Naive thymus-derived CD8-positive, alpha-beta T cell (primary cell): Measurements from ENCODE around the gene WNT3A. TPM values are rescaled to one million over a fixed set of nuclear protein-coding genes. Genes with fewer than 3 reads are reported as not detected.
A peak's percentile ranks its signal among the peaks of the same experiment; 100 is the strongest.

Experiments
- ATAC-seq, 2 donors: fragments of 150-1000 bp; cut with Tn5 transposase in 1 of 2; sonication (Bioruptor Pico), chemical (Tn5 transposase) in 1 of 2; 1 replicate in 1 of 2; 2 replicates in 1 of 2; pipeline ENCODE4 v1.10.0; 2021; ENCODE audit warnings: mild to moderate bottlenecking in 2 of 2, moderate library complexity in 2 of 2
- POLR2A ChIA-PET: fragments of 350-600 bp; sonication (Branson Sonifier 250); formaldehyde crosslinking; loops from one replicate; lab custom pipeline; 2021; ENCODE audit warnings: antibody characterized with exemption; lab: Charles Lee
- DNase-seq, 10 donors: peaks; one replicate each; pipeline versions ENCODE4 v3.0.0 to v3.0.0-alpha.2; 2020 to 2022
- H3K27ac Mint-ChIP-seq, 10 donors: one replicate each; pipeline ENCODE4 v1.8.0; 2020 to 2022; ENCODE audit warnings: mild to moderate bottlenecking in 10 of 10, mixed read lengths in 10 of 10, moderate library complexity in 4 of 10, inconsistent platforms in 1 of 10
- H3K27me3 Mint-ChIP-seq, 5 donors: one replicate each; pipeline ENCODE4 v1.8.0; 2021 to 2022; ENCODE audit warnings: mixed read lengths in 5 of 5
- H3K36me3 Mint-ChIP-seq, 3 donors: one replicate each; pipeline ENCODE4 v1.8.0; 2020 to 2022; ENCODE audit warnings: mixed read lengths in 3 of 3, mild to moderate bottlenecking in 2 of 3, inconsistent platforms in 1 of 3
- H3K4me1 Mint-ChIP-seq, 4 donors: one replicate each; pipeline ENCODE4 v1.8.0; 2021 to 2022; ENCODE audit warnings: mixed read lengths in 4 of 4
- H3K4me3 Mint-ChIP-seq, 10 donors: one replicate each; pipeline ENCODE4 v1.8.0; 2020 to 2022; ENCODE audit warnings: mild to moderate bottlenecking in 10 of 10, mixed read lengths in 10 of 10, moderate library complexity in 6 of 10, inconsistent platforms in 1 of 10
- H3K9me3 Mint-ChIP-seq, 9 donors: one replicate each; pipeline ENCODE4 v1.8.0; 2020 to 2022; ENCODE audit warnings: mixed read lengths in 9 of 9, mild to moderate bottlenecking in 3 of 9, inconsistent platforms in 1 of 9, moderate library complexity in 1 of 9
- polyA plus RNA-seq, 3 donors: library from polyadenylated mRNA; unstranded; fragments of 300-500 nt; fragmentation: Illumina TruSeq; gene quantifications; one replicate each; pipeline ENCODE4 v1.2.3, GENCODE V29; 2021
- total RNA-seq, 8 experiments: library from RNA in 2 of 8; stranded (reverse) in 2 of 8; gene quantifications; one replicate each; pipeline ENCODE4 v1.2.3 and lab custom pipeline; 2021 to 2026

Gene WNT3A
- total and polyA plus RNA-seq, 5 experiments from 2014 or later, result not detected

DNA sequence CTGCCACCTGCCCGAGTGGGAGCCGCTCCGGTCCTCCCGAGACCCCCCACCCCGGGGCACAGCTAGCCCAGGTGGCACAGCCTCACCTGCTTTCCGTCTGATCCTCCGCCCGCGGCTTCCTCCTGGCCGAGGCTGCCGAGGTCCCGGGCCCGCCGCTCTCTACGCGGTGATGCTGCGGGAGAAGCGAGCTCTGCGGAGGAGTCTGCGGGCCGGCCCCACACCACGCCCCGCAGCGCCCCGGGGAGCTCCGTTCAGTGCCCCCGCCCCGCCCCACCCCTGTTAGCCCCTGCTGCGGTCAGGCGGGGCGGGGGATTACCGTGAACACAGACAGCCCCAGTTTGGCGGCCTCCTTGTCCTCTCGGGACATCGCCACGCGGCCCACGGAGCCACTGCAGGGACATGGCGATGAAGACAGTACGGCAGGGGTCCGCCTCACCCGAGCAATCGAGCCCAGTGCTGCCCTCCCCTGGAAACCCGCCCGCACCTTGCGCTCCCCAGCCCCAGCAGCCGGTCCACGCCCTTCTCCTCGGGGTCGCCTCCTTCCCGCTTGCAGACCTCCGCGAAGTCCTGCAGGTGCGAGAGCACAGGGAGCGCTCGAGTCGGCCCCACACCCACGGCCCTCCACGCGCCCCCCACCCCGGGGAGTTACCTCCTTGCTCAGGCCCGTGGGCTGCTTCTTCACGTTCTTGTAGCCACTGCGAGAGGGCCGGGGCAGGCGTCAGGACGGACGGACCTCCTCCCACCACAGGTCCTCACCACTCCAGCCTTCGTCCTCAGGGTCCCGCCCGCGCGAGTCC is 95.4 kb downstream of the WNT3A start:
- Mint-ChIP-seq H3K4me1 (peaks cover 10 to 34% (median 32%) of the 10 kb centered on the region in 4 donors), H3K36me3 (peaks cover 0 to 43% (median 0%) of the 10 kb centered on the region in 3 donors), H3K27ac (peak overlapping the region in 9 of 10 donors; percentile 25 to 95 (median 88)), H3K4me3 (peak overlapping the region; percentile 65 to 98 (median 80)), H3K27me3 (peaks cover 0 to 1% (median 0%) of the 10 kb centered on the region in 5 donors), H3K9me3 (no peaks in the 10 kb centered on the region)
- ATAC-seq (peak; percentile 55 to 61), DNase-seq (peak; percentile 45 to 79 (median 60))
- POLR2A ChIA-PET, result interaction anchor here (0.5 to 0.7 kb wide), 2 partner anchors 16 to 305 kb away, joined by 3 to 4 read pairs; partner anchors contain the start of gene TRIM11

DNA sequence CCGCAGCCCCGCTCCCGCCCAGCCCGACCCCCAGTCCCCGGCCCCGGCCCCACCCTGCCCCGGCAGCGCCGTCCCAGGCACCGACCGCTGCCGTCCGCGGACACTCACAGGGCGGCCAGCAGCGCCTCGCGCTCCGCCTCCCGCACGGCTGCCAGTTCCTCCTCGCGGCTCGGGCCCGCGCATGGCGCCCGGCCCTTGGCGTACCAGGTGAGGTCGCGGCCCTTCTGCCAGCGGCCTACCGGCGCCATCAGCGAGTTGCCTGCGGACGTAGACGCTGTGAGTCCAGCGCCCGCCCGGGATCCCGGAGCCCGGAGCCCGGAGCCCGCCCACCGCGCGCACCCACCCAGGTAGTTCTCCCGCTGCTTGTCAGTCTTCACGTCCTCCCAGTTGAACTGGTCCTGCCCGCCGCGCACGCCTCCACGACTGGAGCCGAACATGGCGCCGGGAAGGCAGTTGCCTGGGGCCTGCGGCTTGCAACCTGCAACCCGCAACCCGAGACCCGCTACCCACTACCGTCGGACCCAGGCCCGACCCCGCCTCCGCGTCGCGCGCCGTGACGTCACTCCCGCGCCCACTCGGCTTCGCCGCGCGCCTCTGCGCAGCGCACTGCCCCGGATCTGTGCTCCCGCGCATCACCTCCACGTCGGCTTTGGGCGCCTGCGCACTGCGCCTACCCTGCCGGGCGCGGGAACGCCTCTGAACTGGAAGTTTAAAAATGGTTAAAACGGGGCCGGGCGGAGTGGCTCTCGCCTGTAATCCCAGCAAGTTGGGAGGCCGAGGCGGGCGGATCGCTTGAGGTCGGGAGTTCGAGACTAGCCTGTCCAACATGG is 96.2 kb downstream of the WNT3A start, which contains the start of gene C1orf35:
C1orf35 (minus strand) TSS at position 535 of the 830 bp plus-strand sequence; CDS start at position 437, 98 bp downstream.
- H3K27ac Mint-ChIP-seq, result peak within 1 kb of the TSS; percentile 88 to 98 (median 95)
- ATAC-seq (peak; percentile 80 to 81), DNase-seq (peak; percentile 89 to 96 (median 94))
- H3K27me3 Mint-ChIP-seq, result peaks cover 0 to 1% (median 0%) of the 10 kb centered on the region in 5 donors
- POLR2A ChIA-PET, result interaction anchor here (0.8 to 1.1 kb wide), 2 partner anchors 20 to 62 kb away, joined by 4 to 7 read pairs; partner anchors contain the start of genes ARF1 and IBA57
- H3K4me3 Mint-ChIP-seq, result peak within 1 kb of the TSS; percentile 91 to 98 (median 92)
- H3K9me3 Mint-ChIP-seq, result no peaks in the 10 kb centered on the region
- H3K4me1 Mint-ChIP-seq, result peaks cover 10 to 35% (median 33%) of the 10 kb centered on the region in 4 donors
- H3K36me3 Mint-ChIP-seq, result peaks cover 0 to 39% (median 0%) of the 10 kb centered on the region in 3 donors

DNA sequence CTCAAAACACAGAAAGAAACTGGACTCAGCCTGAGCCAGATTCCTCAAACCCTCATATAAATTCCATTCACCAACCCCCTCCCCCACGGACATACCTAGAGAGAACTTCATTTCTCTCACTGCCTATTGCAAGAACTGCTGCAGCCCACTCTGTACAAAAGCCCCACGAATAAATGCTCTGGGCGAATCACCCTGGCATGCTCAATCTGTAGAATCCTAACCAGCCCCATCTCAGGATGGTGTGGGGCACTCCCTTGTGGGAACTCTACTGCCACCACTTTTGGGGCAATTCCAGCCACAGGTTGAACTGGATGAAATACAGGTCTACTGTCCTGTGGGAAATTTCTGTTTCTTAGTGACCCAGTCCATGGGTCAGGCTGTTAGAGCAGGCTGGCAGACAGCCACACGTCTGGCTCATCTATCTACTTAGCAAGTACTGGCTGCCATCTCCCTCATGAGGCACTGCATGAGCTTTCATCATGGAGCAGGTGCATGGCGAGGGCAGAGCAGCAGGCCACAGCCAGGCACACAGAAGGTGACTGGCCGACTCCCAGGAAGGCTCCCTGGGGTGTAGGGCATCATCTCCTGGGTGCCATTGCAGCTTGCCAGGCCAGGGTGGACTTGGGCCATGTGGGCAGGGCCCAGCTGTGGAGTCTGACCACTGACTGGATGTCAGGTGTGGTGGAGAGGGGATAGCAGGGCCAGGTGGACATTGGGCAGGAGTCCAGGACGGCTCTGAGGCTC is 97.9 kb downstream of the WNT3A start:
- Mint-ChIP-seq H3K4me3 (peak overlapping the region; percentile 46 to 98 (median 86)), H3K36me3 (peaks cover 0 to 24% (median 0%) of the 10 kb centered on the region in 3 donors), H3K4me1 (peaks cover 14 to 45% (median 42%) of the 10 kb centered on the region in 4 donors), H3K9me3 (no peaks in the 10 kb centered on the region), H3K27ac (peak overlapping the region in 8 of 10 donors; percentile 59 to 98 (median 83)), H3K27me3 (peaks cover 0 to 1% (median 0%) of the 10 kb centered on the region in 5 donors)
- DNase-seq, result no peak
- POLR2A ChIA-PET, result interaction anchor here (1.0 to 2.6 kb wide), 3 partner anchors 16 to 61 kb away, joined by 3 to 11 read pairs (median 7); partner anchors contain the start of genes ARF1 and IBA57
- ATAC-seq, result no peak

DNA sequence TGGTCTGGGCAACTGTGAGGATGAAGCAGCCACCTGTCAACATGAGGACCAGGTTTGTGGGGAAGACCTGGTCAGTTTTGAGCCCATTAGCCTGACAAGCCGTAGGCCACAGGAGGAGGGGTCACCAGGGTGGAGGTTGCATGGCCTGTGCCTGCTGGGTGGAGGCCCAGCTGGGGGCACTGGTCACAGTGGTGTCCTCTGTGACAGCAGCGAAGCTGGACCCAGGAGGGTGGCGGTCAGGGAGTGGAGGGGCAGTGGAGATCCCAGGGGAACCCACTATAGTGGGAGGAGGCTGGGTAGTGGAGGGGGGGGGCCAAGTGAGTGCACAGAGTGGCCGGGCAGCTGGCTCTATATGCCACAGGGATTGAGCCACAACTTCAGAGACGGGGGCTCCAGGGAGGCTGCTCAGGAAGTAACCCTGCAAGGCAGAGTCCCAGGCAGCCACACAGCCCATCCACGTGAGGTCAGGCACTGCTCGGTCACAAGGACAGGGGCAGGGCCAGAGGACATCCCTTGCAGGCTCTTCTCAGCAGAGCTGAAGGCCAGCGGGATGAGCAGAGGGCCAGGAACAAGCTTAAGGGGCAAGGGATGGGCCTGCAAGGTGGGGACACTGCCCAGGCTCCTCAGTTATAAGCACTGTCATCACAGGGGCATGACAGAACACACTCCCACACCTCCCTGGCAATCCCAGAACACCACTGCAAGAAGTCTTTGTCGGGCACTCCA is 98.6 kb downstream of the WNT3A start:
- POLR2A ChIA-PET, result interaction anchor here (1.0 to 2.6 kb wide), 3 partner anchors 17 to 60 kb away, joined by 3 to 11 read pairs (median 4); partner anchors contain the start of genes ARF1 and IBA57
- peak overlapping the region in 4 of 10 donors; percentile 15 to 59 (median 28) for H3K27ac Mint-ChIP-seq
- peaks cover 0 to 1% (median 0%) of the 10 kb centered on the region in 5 donors for H3K27me3 Mint-ChIP-seq
- H3K4me1 Mint-ChIP-seq, result peaks cover 17 to 51% (median 49%) of the 10 kb centered on the region in 4 donors
- no peaks in the 10 kb centered on the region for H3K9me3 Mint-ChIP-seq
- no peak for ATAC-seq
- DNase-seq, result no peak
- H3K36me3 Mint-ChIP-seq, result peaks cover 0 to 20% (median 0%) of the 10 kb centered on the region in 3 donors
- H3K4me3 Mint-ChIP-seq, result peak overlapping the region in 4 of 10 donors; percentile 20 to 32 (median 27)

DNA sequence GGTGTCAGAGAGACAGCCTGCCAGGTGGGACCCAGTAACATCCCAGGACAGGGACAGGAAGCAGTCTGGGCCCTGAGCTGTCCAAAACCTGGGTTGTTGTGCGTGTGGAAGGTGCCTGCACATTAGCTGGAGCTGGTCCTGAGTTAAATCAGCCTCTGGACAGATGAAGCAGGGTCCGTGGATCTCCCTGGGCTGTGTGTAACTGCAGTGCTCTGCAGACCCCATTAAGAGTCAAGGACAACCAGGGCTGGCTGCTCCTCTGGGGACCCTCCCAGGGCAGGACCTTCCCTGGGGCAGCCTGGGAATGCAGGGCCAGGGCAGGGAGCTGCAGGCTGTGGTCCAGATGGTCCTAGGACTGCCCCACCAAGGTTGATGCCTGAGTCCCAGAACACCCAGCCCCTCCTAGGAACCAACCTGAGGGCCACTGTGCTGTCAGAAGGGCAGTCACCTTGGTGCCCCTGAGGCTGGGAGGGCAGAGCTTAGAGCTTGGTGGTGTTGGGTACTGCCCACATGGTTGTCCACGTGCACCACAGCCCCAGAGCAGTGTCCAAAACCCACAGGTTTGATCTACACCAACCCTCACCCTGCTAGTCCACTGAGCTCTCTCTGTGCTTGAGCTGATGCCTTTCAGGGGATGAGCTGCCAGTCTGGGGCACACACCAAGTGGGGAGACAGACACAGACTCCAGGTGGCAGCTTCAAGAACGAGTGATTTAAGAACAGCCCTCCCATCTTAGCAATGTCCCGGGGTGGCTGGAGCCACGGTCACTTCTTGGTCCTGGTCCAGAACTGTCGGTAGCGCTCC is 99.4 kb downstream of the WNT3A start:
- Mint-ChIP-seq H3K9me3 (no peaks in the 10 kb centered on the region), H3K4me3 (peak overlapping the region in 7 of 10 donors; percentile 0 to 43 (median 11))

DNA sequence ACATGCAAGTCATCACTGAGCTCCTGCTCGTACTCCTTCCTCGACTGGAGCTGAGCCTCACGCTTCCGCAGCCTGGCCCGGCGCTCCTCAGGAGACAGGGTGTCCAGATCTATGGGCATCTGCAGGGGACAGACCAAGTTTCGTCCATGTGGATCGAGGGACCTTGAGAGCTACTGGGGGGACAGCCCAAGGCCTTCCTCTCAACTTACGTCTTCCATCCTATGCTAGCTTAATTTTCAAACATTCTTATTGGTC is 99.9 kb downstream of the WNT3A start:
- peak overlapping the region in 7 of 10 donors; percentile 0 to 94 (median 22) for H3K4me3 Mint-ChIP-seq
- POLR2A ChIA-PET, result interaction anchor here (0.6 to 2.6 kb wide), 8 partner anchors 15 to 300 kb away, joined by 3 to 11 read pairs (median 4); partner anchors contain the start of genes ARF1, GUK1, IBA57 and TRIM11
- H3K27me3 Mint-ChIP-seq, result peaks cover 0 to 1% (median 0%) of the 10 kb centered on the region in 5 donors
- H3K27ac Mint-ChIP-seq, result peak overlapping the region in 7 of 10 donors; percentile 20 to 84 (median 65)
- ATAC-seq, result no peak
- peaks cover 13 to 46% (median 42%) of the 10 kb centered on the region in 4 donors for H3K4me1 Mint-ChIP-seq
- DNase-seq, result no peak
- peaks cover 0 to 13% (median 0%) of the 10 kb centered on the region in 3 donors for H3K36me3 Mint-ChIP-seq
- H3K9me3 Mint-ChIP-seq, result no peaks in the 10 kb centered on the region

More for the DNA sequence above, 99.4 kb downstream of the WNT3A start:
- POLR2A ChIA-PET, result interaction anchor here (0.6 to 2.6 kb wide), 8 partner anchors 14 to 301 kb away, joined by 3 to 11 read pairs (median 4); partner anchors contain the start of genes ARF1, GUK1, IBA57 and TRIM11
- ATAC-seq (no peak), DNase-seq (no peak)
- peaks cover 17 to 51% (median 47%) of the 10 kb centered on the region in 4 donors for H3K4me1 Mint-ChIP-seq
- peaks cover 0 to 18% (median 0%) of the 10 kb centered on the region in 3 donors for H3K36me3 Mint-ChIP-seq
- peak overlapping the region in 7 of 10 donors; percentile 5 to 84 (median 65) for H3K27ac Mint-ChIP-seq
- H3K27me3 Mint-ChIP-seq, result peaks cover 0 to 1% (median 0%) of the 10 kb centered on the region in 5 donors

DNA sequence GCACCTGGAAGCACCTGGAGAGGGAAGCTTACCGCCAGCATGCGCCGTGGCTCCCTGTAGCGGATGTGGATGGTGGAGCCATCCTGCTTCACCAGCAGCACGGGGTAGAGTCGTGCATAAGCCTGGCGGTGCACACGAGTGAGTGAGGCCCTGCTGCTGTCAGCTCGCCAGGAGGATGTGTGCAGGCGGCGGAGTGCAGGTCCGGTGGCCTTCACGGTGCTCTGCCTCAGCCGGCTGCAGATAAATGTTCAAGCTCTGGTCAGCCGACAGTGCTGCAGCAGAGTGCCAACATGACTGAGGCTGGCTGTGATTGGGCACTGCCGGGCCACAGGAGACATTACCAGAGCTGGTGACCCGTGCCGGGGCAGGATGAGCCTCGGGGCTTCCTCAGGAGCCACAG is 100.8 kb downstream of the WNT3A start:
- no peak for ATAC-seq

DNA sequence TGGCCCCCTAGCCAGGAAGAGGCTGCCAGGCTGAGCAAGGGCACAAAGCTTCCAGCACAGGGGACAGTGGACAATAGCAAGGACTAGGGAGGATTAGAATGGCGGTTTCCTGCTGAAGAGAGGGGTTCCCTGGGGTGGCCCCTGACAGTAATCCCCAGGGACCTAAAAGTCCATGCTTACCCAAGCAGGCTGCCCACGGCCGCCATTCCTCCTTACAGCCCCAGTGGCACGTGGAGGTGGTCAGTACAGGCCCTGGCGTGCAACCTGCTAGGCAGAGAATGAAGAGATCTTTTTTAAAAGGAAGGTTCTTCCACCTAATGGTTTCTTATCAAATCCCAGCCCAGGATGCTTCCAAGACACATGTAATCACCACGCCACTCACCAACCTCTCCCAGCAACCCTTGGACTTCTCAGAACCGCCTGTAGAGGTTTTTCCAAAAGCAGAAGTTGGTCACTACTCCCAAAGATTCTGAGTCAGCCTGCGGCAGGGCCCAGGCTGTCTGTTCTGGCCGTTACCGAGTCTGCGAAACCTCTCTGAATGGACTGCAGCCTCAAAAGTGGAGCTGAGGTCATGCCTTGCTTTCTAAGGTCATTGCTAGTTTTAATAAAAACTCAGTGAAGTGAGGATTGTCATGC is 101.4 kb downstream of the WNT3A start:
- no peak for ATAC-seq
- POLR2A ChIA-PET, result interaction anchor here (0.6 to 2.8 kb wide), 9 partner anchors 8 to 1630 kb away, joined by 3 to 30 read pairs (median 4); partner anchors contain the start of genes ARF1, GUK1 and IBA57
- peaks cover 0 to 13% (median 0%) of the 10 kb centered on the region in 3 donors for H3K36me3 Mint-ChIP-seq
- no peak for DNase-seq
- H3K4me1 Mint-ChIP-seq, result peaks cover 13 to 42% (median 38%) of the 10 kb centered on the region in 4 donors
- no peaks in the 10 kb centered on the region for H3K9me3 Mint-ChIP-seq
- peak overlapping the region; percentile 88 to 98 (median 94) for H3K4me3 Mint-ChIP-seq
- peak overlapping the region; percentile 79 to 99 (median 97) for H3K27ac Mint-ChIP-seq
- peaks cover 0 to 1% (median 0%) of the 10 kb centered on the region in 5 donors for H3K27me3 Mint-ChIP-seq

More for the DNA sequence above, 100.8 kb downstream of the WNT3A start:
- Mint-ChIP-seq H3K36me3 (peaks cover 0 to 13% (median 0%) of the 10 kb centered on the region in 3 donors), H3K27ac (peak overlapping the region; percentile 56 to 99 (median 97)), H3K4me3 (peak overlapping the region; percentile 88 to 98 (median 94)), H3K9me3 (no peaks in the 10 kb centered on the region), H3K27me3 (peaks cover 0 to 1% (median 0%) of the 10 kb centered on the region in 5 donors), H3K4me1 (peaks cover 13 to 44% (median 40%) of the 10 kb centered on the region in 4 donors)
- POLR2A ChIA-PET, result interaction anchor here (0.8 to 2.6 kb wide), 5 partner anchors 23 to 58 kb away, joined by 3 to 11 read pairs (median 4); partner anchors contain the start of genes ARF1, GUK1 and IBA57
- no peak for DNase-seq

DNA sequence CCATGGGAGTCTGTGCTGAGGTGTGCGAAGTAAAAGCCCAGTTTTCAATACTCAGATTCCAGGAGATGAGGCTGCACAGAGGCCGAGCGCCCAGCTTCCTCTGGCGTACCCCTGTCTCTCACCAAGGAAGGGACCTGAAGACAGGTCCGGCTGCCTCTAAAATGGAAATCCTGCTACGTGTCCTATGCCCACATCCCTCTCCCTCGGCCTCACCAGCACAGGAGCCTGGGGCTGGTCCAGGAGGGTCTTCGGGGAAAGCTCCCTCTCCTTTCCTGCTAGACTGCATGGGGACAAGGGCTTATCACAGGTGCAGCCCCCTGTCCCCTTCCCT is 101.9 kb downstream of the WNT3A start:
- POLR2A ChIA-PET, result interaction anchor here (0.6 to 2.8 kb wide), 7 partner anchors 9 to 1630 kb away, joined by 3 to 30 read pairs (median 4); partner anchors contain the start of genes ARF1, GUK1 and IBA57
- H3K36me3 Mint-ChIP-seq, result peaks cover 0 to 13% (median 0%) of the 10 kb centered on the region in 3 donors
- H3K27ac Mint-ChIP-seq, result peak overlapping the region; percentile 70 to 99 (median 97)
- H3K27me3 Mint-ChIP-seq, result no peaks in the 10 kb centered on the region
- peaks cover 10 to 38% (median 33%) of the 10 kb centered on the region in 4 donors for H3K4me1 Mint-ChIP-seq
- peak overlapping the region; percentile 88 to 98 (median 94) for H3K4me3 Mint-ChIP-seq
- ATAC-seq (no peak), DNase-seq (no peak)
- H3K9me3 Mint-ChIP-seq, result no peaks in the 10 kb centered on the region
